Liver (tissue), 3 donors: ENCODE results near the gene CACNA1F.

Source experiments
- GABPA ChIP-seq, 2 donors: IDR thresholded peaks in 1 of 2; conservative IDR thresholded peaks in 1 of 2; 2 replicates each; pipeline ENCODE4 v1.6.1; 2016; ENCODE audit warnings: antibody characterized with exemption in 2 of 2, mild to moderate bottlenecking in 1 of 2, moderate library complexity in 1 of 2
- NR2F2 ChIP-seq: IDR thresholded peaks from 2 replicates; pipeline ENCODE4 v1.6.1; 2016; ENCODE audit warnings: antibody characterized with exemption
- YY1 ChIP-seq: IDR thresholded peaks from 2 replicates; pipeline ENCODE4 v1.6.1; 2016; ENCODE audit warnings: antibody characterized with exemption, mild to moderate bottlenecking
- TF ChIP-seq, protein P1 (sequence below): fragments of 150-350 bp; IDR thresholded peaks from 2 replicates; pipeline ENCODE4 v1.5.1; 2017; ENCODE audit warnings: improper control_type of control experiment, low read depth, low read length; ENCODE audit not compliant: missing input control
- TF ChIP-seq, protein P2 (sequence below): IDR thresholded peaks from 2 replicates; pipeline ENCODE4 v1.6.1; 2016; ENCODE audit warnings: antibody characterized with exemption, mild to moderate bottlenecking
- donor health status: healthy.
- donor health status: healthy.

DNA sequence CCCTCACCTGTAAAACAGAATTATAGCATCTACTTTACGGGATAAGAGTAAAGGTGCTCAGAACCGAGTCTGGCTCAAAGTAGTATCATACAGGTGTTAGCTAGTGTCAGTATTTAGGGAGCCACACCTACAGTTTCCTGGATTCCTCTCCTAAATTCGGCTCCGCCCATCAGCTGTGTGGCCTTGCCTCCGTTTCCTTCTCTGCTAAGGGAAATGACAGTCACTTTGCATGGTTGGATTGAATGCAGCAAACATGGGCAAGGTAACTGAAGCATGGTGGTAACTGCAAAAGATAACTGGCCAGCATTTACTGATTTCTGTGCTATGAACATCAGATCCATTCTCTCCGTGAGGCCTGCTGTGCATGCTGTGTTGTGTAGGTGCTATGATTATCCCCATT lies 39.3 kb upstream of the CACNA1F start:
- TF ChIP-seq YY1 (no peak), GABPA (IDR thresholded peaks at IDR 0.05 in 1 of 2, conservative IDR thresholded peaks at IDR 0.05 in 1 of 2) (no peak), NR2F2 (no peak)
- TF ChIP-seq, protein P1, sequence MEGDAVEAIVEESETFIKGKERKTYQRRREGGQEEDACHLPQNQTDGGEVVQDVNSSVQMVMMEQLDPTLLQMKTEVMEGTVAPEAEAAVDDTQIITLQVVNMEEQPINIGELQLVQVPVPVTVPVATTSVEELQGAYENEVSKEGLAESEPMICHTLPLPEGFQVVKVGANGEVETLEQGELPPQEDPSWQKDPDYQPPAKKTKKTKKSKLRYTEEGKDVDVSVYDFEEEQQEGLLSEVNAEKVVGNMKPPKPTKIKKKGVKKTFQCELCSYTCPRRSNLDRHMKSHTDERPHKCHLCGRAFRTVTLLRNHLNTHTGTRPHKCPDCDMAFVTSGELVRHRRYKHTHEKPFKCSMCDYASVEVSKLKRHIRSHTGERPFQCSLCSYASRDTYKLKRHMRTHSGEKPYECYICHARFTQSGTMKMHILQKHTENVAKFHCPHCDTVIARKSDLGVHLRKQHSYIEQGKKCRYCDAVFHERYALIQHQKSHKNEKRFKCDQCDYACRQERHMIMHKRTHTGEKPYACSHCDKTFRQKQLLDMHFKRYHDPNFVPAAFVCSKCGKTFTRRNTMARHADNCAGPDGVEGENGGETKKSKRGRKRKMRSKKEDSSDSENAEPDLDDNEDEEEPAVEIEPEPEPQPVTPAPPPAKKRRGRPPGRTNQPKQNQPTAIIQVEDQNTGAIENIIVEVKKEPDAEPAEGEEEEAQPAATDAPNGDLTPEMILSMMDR = no peak
- TF ChIP-seq, protein P2, sequence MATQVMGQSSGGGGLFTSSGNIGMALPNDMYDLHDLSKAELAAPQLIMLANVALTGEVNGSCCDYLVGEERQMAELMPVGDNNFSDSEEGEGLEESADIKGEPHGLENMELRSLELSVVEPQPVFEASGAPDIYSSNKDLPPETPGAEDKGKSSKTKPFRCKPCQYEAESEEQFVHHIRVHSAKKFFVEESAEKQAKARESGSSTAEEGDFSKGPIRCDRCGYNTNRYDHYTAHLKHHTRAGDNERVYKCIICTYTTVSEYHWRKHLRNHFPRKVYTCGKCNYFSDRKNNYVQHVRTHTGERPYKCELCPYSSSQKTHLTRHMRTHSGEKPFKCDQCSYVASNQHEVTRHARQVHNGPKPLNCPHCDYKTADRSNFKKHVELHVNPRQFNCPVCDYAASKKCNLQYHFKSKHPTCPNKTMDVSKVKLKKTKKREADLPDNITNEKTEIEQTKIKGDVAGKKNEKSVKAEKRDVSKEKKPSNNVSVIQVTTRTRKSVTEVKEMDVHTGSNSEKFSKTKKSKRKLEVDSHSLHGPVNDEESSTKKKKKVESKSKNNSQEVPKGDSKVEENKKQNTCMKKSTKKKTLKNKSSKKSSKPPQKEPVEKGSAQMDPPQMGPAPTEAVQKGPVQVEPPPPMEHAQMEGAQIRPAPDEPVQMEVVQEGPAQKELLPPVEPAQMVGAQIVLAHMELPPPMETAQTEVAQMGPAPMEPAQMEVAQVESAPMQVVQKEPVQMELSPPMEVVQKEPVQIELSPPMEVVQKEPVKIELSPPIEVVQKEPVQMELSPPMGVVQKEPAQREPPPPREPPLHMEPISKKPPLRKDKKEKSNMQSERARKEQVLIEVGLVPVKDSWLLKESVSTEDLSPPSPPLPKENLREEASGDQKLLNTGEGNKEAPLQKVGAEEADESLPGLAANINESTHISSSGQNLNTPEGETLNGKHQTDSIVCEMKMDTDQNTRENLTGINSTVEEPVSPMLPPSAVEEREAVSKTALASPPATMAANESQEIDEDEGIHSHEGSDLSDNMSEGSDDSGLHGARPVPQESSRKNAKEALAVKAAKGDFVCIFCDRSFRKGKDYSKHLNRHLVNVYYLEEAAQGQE = no peak
